GM12874 (cell line): ENCODE measurements around the gene KITLG.

Experiments
- TF ChIP-seq, protein P1 (sequence below): IDR thresholded peaks from 2 replicates; pipeline ENCODE4 v1.5.1; 2011; ENCODE audit warnings: low read depth, mild to moderate bottlenecking, control low read depth, low read length, moderate library complexity; ENCODE audit not compliant: insufficient read depth

The KITLG gene

DNA sequence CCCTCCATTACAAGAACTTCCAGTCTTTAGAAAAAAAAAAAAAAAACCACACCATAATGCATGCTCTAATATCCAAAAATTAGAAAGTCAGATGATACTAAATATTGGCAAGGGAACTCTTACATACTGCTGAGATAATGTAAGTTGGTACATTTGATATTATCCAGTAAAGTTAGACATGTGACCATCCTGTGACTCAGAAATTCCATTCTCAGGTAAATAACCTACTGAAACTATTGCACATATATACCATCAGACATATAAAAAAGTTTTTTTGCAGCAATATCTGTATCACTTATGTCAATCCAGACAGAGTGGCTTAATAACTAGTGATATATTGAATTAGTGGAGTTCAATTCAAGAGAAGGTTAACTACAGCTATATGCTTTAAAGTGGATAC lies 63.5 kb downstream of the KITLG start:
- TF ChIP-seq, protein P1, sequence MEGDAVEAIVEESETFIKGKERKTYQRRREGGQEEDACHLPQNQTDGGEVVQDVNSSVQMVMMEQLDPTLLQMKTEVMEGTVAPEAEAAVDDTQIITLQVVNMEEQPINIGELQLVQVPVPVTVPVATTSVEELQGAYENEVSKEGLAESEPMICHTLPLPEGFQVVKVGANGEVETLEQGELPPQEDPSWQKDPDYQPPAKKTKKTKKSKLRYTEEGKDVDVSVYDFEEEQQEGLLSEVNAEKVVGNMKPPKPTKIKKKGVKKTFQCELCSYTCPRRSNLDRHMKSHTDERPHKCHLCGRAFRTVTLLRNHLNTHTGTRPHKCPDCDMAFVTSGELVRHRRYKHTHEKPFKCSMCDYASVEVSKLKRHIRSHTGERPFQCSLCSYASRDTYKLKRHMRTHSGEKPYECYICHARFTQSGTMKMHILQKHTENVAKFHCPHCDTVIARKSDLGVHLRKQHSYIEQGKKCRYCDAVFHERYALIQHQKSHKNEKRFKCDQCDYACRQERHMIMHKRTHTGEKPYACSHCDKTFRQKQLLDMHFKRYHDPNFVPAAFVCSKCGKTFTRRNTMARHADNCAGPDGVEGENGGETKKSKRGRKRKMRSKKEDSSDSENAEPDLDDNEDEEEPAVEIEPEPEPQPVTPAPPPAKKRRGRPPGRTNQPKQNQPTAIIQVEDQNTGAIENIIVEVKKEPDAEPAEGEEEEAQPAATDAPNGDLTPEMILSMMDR = no peak

GRCh38 chr12:88510843-88511242 lies 69.4 kb downstream of the KITLG start:
- TF ChIP-seq, protein P1 = no peak

DNA sequence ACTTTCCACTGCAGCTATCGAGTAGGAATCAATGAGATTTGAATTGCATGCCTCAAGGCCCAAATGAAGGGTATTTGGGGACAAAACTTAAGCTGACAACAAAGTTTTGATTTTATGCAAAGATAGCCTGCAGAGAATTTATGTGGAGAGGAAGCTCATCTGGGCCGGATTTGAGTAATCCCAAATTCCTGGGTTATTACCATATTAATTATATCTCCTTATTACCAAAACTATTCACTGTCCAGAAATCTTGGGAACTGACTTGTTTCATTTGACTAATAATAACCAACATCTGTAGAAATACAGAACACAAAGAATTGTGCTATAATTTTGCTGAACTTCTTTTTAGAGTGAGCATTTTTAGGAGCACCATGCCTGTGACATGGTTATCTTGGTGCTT lies 70.4 kb downstream of the KITLG start:
- TF ChIP-seq, protein P1 = no peak

GRCh38 chr12:88509347-88509746 lies 70.9 kb downstream of the KITLG start:
- TF ChIP-seq, protein P1 = no peak

DNA sequence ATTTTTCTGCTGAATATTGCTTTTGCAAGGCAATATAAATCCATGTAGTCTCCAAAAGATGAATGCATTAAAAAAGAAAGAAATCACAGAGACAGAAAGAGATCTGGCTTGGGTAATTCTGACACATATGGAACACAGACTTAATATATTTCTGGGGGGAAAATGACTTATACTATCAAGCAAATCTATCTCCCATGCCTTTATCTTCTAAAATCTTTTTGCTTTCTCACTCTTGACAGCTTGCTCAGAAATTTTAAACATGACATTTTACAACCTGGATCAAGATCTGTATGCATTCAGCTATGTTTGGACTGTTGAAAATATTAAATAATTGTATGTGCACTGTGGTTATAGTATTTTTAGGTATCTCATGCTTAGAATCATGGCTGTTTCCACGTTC lies 73.0 kb downstream of the KITLG start:
- TF ChIP-seq, protein P1 = no peak

DNA sequence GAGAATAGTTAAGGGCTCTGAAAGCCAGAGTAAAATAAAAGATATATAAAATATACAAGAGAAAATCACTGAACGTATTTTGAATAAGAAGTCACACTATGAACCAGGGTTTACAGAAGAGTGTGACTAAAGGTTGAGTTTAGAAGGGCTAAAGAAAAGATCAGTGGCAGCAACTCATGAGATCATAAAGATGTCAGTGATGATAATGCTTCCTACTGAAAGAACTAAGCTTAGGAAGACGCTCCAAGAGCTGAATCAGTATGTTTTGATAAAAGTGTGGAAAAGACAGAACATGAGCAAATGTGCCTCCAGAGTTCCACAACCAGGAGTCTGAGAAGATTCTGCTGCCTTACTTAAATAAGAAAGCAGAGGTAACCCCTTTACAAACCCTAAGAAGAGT lies 74.6 kb downstream of the KITLG start:
- TF ChIP-seq, protein P1 = no peak

DNA sequence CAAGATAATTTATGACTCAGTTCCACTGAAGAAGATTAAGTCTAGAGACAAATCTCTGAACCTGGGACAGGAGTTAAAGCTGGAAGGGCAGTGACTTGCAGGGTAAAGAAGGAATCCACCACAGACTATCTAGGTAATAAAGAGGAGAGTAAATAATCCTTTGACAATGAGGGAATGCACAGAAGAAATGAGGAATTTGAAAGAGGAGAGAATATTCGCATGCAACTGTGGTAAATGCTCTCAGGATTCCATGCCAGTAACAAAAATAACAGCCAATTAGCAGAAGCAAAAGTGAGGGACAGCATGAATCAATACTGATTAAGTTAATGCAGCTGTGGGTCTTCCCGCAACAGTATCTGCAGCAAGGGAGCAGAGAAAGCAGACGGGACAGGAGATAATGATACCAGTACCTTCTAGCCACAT lies 77.0 kb downstream of the KITLG start:
- TF ChIP-seq, protein P1 = no peak
